ENCODE measurements around the gene CDH8. TPM values are rescaled to one million over a fixed set of nuclear protein-coding genes. Genes with fewer than 3 reads are reported as not detected.

CDH8 gene
- polyA plus RNA-seq: not detected

GRCh38 chr16:62036101-62036801, at the start of gene CDH8:
Gene CDH8, minus strand, starts transcription at chr16:62036438. Its CDS starts 15,035 bp downstream, at chr16:62021403.
- Mint-ChIP-seq H3K27ac (no peak within 1 kb of the TSS), H3K27me3 (ENCODE audit: low read depth in 3 of 3) (peaks cover 0 to 9% (median 3%) of the 10 kb centered on the region in 3 donors)

DNA sequence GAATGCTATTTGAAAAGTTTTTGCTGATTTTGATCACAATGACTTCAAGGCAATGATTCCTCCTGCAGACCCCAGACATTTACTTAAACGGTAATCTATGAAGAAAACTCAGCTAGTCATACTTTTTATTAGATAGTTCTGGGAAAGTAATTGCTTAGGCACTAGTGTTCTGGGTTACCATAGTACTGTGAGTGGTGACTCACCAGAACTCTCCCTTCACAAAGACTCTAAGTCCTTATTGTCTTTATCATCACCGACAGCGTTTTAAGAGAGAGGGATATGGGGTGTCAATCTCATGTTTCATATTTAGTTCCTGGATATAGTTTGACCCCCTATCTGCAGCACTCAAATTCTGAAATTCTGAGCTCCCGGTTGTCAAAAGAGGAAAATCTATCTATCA, 43.0 kb upstream of the CDH8 start:
- peaks cover 2 to 52% (median 23%) of the 10 kb centered on the region in 6 donors for H3K9me3 Mint-ChIP-seq
- no peaks in the 10 kb centered on the region for H3K4me1 Mint-ChIP-seq
- no peak overlapping the region for H3K27ac Mint-ChIP-seq
- no peaks in the 10 kb centered on the region for H3K36me3 Mint-ChIP-seq
- H3K27me3 Mint-ChIP-seq (ENCODE audit: low read depth in 3 of 3): peaks cover 0 to 2% (median 0%) of the 10 kb centered on the region in 3 donors
- DNase-seq: no peak
- H3K4me3 Mint-ChIP-seq: no peak overlapping the region

More at GRCh38 chr16:62036101-62036801, at the start of gene CDH8:
- H3K9me3 Mint-ChIP-seq: peaks cover 3 to 64% (median 19%) of the 10 kb centered on the region in 6 donors
- H3K36me3 Mint-ChIP-seq: peaks cover 0 to 6% (median 0%) of the 10 kb centered on the region in 3 donors
- no peak within 1 kb of the TSS for H3K4me3 Mint-ChIP-seq
- no peak for DNase-seq
- H3K4me1 Mint-ChIP-seq: no peaks in the 10 kb centered on the region

- Mint-ChIP-seq H3K36me3 (no peaks in the 10 kb centered on the region), H3K4me1 (no peaks in the 10 kb centered on the region), H3K4me3 (no peak overlapping the region), H3K9me3 (peaks cover under 1 to 56% (median 23%) of the 10 kb centered on the region in 6 donors), H3K27me3 (ENCODE audit: low read depth in 3 of 3) (no peaks in the 10 kb centered on the region), H3K27ac (no peak overlapping the region)
- DNase-seq: no peak
These were observed 41.8 kb upstream of the CDH8 start for GRCh38 chr16:62077998-62078397.

DNA sequence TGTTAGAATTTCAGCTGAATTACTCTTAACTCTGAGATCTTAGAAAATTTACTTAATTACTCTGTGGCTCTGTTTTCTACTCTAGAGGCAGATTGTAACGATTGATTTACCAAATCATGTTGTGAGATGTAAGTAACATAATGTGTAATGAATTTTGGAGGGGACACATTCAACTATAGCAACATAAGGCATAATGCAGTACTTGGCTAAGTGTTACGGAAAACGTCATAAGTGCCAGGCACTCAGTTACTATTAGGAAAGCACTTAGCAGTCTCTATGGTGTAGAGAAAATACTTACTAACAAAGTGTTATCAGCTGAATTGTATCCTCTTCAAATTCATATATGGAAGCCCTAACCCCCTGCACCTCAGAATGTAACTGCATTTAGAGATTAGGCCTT, 40.6 kb upstream of the CDH8 start:
- Mint-ChIP-seq H3K36me3 (no peaks in the 10 kb centered on the region), H3K4me3 (no peak overlapping the region), H3K27me3 (ENCODE audit: low read depth in 3 of 3) (no peaks in the 10 kb centered on the region), H3K4me1 (no peaks in the 10 kb centered on the region), H3K27ac (no peak overlapping the region), H3K9me3 (peaks cover 5 to 51% (median 24%) of the 10 kb centered on the region in 6 donors)
- DNase-seq: no peak

- Mint-ChIP-seq H3K9me3 (peaks cover 9 to 45% (median 17%) of the 10 kb centered on the region in 6 donors), H3K27ac (no peak overlapping the region), H3K36me3 (no peaks in the 10 kb centered on the region), H3K4me1 (no peaks in the 10 kb centered on the region), H3K27me3 (ENCODE audit: low read depth in 3 of 3) (no peaks in the 10 kb centered on the region), H3K4me3 (no peak overlapping the region)
- no peak for DNase-seq
These were observed 32.5 kb upstream of the CDH8 start for GRCh38 chr16:62068747-62069146.

DNA sequence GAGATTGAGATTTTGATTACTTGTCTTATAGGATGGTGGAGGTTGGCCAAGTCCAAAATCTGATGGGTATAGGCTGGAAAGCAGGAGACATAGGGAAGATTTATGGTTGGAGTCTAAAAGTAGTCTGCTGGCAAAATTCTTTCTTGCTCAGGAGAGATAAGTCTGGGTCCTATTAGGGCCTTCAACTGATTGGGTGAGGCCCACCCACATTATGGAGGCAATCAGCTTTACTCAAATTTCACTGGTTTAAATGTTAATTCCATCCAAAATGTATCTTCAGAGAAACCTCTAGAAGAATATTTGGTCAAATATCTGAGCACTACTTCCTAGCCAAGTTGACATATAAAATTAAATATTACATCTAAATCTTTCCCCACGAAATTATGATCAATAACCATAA, 31.7 kb upstream of the CDH8 start:
- no peaks in the 10 kb centered on the region for H3K27me3 Mint-ChIP-seq (ENCODE audit: low read depth in 3 of 3)
- H3K36me3 Mint-ChIP-seq: no peaks in the 10 kb centered on the region

GRCh38 chr16:62067182-62067581, 30.9 kb upstream of the CDH8 start:
- peaks cover 6 to 37% (median 15%) of the 10 kb centered on the region in 6 donors for H3K9me3 Mint-ChIP-seq
- no peak for DNase-seq
- no peak overlapping the region for H3K27ac Mint-ChIP-seq
- no peak overlapping the region for H3K4me3 Mint-ChIP-seq
- no peaks in the 10 kb centered on the region for H3K36me3 Mint-ChIP-seq
- H3K4me1 Mint-ChIP-seq: no peaks in the 10 kb centered on the region
- H3K27me3 Mint-ChIP-seq (ENCODE audit: low read depth in 3 of 3): no peaks in the 10 kb centered on the region

More for the DNA sequence above, 31.7 kb upstream of the CDH8 start:
- Mint-ChIP-seq H3K27ac (no peak overlapping the region), H3K4me1 (no peaks in the 10 kb centered on the region), H3K9me3 (peaks cover 9 to 40% (median 18%) of the 10 kb centered on the region in 6 donors), H3K4me3 (no peak overlapping the region)
- DNase-seq: no peak

DNA sequence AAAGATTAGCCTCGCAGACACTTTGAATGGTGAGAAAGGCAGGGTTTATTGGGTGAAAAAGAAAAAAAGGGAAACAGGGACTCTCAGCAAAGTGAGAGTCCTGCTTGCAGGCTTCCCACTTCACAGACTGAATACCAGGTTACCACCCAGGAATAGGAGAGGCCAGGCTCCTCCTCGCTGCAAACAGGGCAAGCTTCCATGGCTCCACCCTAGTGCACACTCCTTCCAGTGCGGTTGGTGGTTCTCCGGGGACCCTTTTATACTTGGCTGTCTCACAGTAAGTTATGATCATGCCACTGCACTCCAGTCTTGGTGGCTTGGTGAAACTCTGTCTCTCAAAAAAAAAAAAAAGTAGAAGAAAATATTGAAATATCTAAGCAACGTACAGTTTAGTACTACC, 30.5 kb upstream of the CDH8 start:
- no peaks in the 10 kb centered on the region for H3K36me3 Mint-ChIP-seq
- no peak for DNase-seq
- H3K27ac Mint-ChIP-seq: no peak overlapping the region
- no peak overlapping the region for H3K4me3 Mint-ChIP-seq
- H3K4me1 Mint-ChIP-seq: no peaks in the 10 kb centered on the region
- peaks cover 6 to 37% (median 15%) of the 10 kb centered on the region in 6 donors for H3K9me3 Mint-ChIP-seq
- no peaks in the 10 kb centered on the region for H3K27me3 Mint-ChIP-seq (ENCODE audit: low read depth in 3 of 3)

DNA sequence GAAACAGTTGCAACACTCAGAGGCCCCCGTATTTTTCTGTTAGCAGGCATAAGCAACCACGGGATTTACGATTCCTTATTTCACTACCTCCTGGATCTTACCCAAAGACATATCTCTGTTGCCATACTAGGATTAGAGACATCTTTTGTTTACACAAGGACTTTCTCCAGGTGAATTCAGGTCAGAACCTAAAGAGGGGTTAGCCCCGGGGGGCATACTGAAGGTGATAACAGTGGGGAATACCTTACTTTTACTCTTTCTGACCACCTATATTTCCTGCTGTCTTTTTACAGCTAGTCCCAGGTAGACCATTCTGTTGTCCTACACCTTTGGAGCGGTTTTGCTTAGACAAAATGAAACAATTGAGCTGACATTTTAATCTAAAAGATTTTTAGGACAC, 27.9 kb upstream of the CDH8 start:
- H3K27ac Mint-ChIP-seq: no peak overlapping the region
- H3K4me3 Mint-ChIP-seq: no peak overlapping the region
- peaks cover 3 to 57% (median 15%) of the 10 kb centered on the region in 6 donors for H3K9me3 Mint-ChIP-seq
- no peaks in the 10 kb centered on the region for H3K36me3 Mint-ChIP-seq
- no peaks in the 10 kb centered on the region for H3K4me1 Mint-ChIP-seq
- no peak for DNase-seq
- no peaks in the 10 kb centered on the region for H3K27me3 Mint-ChIP-seq (ENCODE audit: low read depth in 3 of 3)

DNA sequence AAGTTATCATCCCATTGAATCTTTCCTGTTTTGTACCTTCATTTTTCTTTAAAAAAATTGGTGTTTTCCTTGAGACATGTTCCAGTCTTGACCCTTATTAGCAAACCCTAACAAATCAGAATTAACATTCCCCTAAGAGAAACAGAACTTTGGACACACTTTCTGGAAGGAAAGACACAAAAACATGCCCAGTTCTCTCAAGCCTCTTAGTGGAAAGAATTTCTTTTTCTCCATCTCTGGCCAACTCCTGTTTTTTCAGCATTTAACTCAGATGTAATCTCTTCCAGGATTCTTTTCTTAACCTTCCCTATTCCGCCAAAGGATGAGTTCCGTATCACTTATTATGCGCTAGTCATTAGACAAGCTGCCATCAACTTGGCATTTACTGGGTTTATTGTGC, 23.9 kb upstream of the CDH8 start:
- Mint-ChIP-seq H3K27ac (no peak overlapping the region), H3K9me3 (peaks cover 3 to 62% (median 21%) of the 10 kb centered on the region in 6 donors), H3K4me1 (no peaks in the 10 kb centered on the region), H3K4me3 (no peak overlapping the region), H3K36me3 (peaks cover 0 to 4% (median 0%) of the 10 kb centered on the region in 3 donors), H3K27me3 (ENCODE audit: low read depth in 3 of 3) (no peaks in the 10 kb centered on the region)
- no peak for DNase-seq

- Mint-ChIP-seq H3K9me3 (peaks cover 3 to 62% (median 21%) of the 10 kb centered on the region in 6 donors), H3K36me3 (peaks cover 0 to 4% (median 0%) of the 10 kb centered on the region in 3 donors), H3K4me1 (no peaks in the 10 kb centered on the region), H3K27ac (no peak overlapping the region), H3K4me3 (no peak overlapping the region), H3K27me3 (ENCODE audit: low read depth in 3 of 3) (no peaks in the 10 kb centered on the region)
- DNase-seq: no peak
These were observed 23.3 kb upstream of the CDH8 start for GRCh38 chr16:62059527-62059926.

DNA sequence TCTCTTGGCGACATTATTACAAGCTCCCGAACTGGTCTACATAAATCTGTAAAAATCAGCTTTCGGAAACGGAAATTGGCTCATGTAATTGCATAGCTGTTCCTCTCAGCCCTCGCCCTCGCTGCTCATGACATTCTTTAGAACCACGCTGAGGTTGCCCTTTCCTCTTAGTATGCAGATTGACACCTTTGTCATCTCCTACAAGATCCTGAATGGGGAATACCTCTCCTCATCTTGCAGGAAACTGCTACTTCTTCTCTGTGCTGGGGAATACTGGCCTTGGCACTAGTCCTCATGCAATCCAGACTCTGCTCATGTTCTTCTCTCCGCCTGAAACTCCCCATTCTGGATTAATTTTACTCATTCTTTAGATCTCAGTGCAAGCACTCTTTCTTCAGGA, 22.2 kb upstream of the CDH8 start:
- H3K9me3 Mint-ChIP-seq: peaks cover 3 to 65% (median 19%) of the 10 kb centered on the region in 6 donors
- H3K4me3 Mint-ChIP-seq: peak overlapping the region in 1 of 5 donors; percentile 11
- DNase-seq: no peak
- peaks cover 0 to 6% (median 0%) of the 10 kb centered on the region in 3 donors for H3K36me3 Mint-ChIP-seq
- H3K27ac Mint-ChIP-seq: no peak overlapping the region
- no peaks in the 10 kb centered on the region for H3K27me3 Mint-ChIP-seq (ENCODE audit: low read depth in 3 of 3)
- no peaks in the 10 kb centered on the region for H3K4me1 Mint-ChIP-seq

GRCh38 chr16:62051942-62052341, 15.7 kb upstream of the CDH8 start:
- Mint-ChIP-seq H3K4me1 (no peaks in the 10 kb centered on the region), H3K4me3 (no peak overlapping the region), H3K27me3 (ENCODE audit: low read depth in 3 of 3) (no peaks in the 10 kb centered on the region), H3K27ac (no peak overlapping the region), H3K36me3 (peaks cover 0 to 4% (median 3%) of the 10 kb centered on the region in 3 donors), H3K9me3 (peaks cover under 1 to 51% (median 11%) of the 10 kb centered on the region in 6 donors)
- DNase-seq: no peak

DNA sequence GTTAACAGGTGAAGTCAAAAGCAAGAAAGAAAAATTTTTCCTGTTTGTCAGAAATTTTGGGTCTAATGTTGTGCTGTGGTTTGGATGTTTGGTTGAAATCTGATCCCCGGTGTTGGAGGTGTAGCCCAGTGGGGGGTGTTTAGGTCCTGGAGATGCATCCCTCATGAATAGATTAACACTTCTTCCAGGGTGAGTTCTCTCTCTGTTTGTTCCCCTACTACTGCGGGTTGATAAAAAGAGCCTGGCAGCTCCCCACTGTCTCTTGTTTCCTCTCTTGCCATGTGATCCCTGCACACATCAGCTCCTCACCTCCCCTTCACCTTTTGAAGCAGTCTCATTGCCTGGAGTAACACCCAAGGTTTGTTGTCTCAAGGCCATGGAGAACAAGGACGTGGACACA, 14.6 kb upstream of the CDH8 start:
- H3K4me3 Mint-ChIP-seq: no peak overlapping the region
- no peaks in the 10 kb centered on the region for H3K4me1 Mint-ChIP-seq
- no peak for DNase-seq
- H3K27ac Mint-ChIP-seq: no peak overlapping the region
- no peaks in the 10 kb centered on the region for H3K27me3 Mint-ChIP-seq (ENCODE audit: low read depth in 3 of 3)
- H3K36me3 Mint-ChIP-seq: peaks cover 0 to 4% (median 3%) of the 10 kb centered on the region in 3 donors
- H3K9me3 Mint-ChIP-seq: peaks cover 3 to 59% (median 17%) of the 10 kb centered on the region in 6 donors

DNA sequence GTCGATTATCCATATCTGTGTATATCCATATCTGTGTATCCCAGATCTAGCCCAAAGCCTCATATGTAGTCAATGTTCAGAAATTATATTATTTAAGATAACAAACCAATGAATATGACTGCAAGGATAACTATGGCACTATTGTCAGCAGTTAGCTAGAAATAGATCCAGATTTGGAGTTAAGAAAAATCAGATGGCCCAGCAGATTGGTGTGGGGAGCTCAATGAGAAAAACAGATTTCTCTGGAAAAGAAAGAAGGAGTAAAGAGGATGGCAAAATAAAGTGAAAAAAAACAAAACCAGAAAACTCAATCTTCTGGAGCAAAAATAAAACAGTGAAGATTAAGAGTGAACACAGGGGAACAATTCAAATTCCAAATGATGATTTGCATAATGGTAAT, 10.6 kb upstream of the CDH8 start:
- Mint-ChIP-seq H3K27ac (no peak overlapping the region), H3K36me3 (peaks cover 0 to 4% (median 0%) of the 10 kb centered on the region in 3 donors), H3K27me3 (ENCODE audit: low read depth in 3 of 3) (no peaks in the 10 kb centered on the region), H3K4me3 (no peak overlapping the region), H3K9me3 (peaks cover 5 to 46% (median 21%) of the 10 kb centered on the region in 6 donors), H3K4me1 (no peaks in the 10 kb centered on the region)
- no peak for DNase-seq
